Gastrocnemius medialis (tissue), 4 donors: ENCODE data around the gene BMP7. TPM values are rescaled to one million over a fixed set of nuclear protein-coding genes. Genes with fewer than 3 reads are reported as not detected.

Experiments
- ATAC-seq, 2 donors: fragments of 150-250 bp; one replicate each; pipeline ENCODE4 v1.9.1; 2016
- DNase-seq, 2 donors: peaks; one replicate each; pipeline ENCODE4 v3.0.0-alpha.2; 2019
- H3K27ac ChIP-seq, 4 donors: fragments of 200-600 bp; sonication (generic); 1 replicate in 1 of 4; 2 replicates in 3 of 4; pipeline ENCODE4 v1.5.1; 2016 to 2018; ENCODE audit warnings: mild to moderate bottlenecking in 2 of 4, moderate library complexity in 1 of 4
- H3K27me3 ChIP-seq, 3 donors: fragments of 200-600 bp; sonication (generic) in 2 of 3; 1 replicate in 1 of 3; 2 replicates in 2 of 3; pipeline versions ENCODE4 v1.5.1 to v1.6.0; 2016 to 2019; ENCODE audit warnings: mild to moderate bottlenecking in 1 of 3, moderate library complexity in 1 of 3
- H3K36me3 ChIP-seq, 2 donors: fragments of 200-600 bp; sonication (generic) in 1 of 2; one replicate each; pipeline ENCODE4 v1.5.1; 2017 to 2018
- H3K4me1 ChIP-seq, 2 donors: fragments of 200-600 bp; sonication (generic) in 1 of 2; one replicate each; pipeline ENCODE4 v1.5.1; 2016 to 2017; ENCODE audit warnings: mild to moderate bottlenecking in 2 of 2
- H3K4me3 ChIP-seq, 4 donors: fragments of 200-600 bp; sonication (generic) in 3 of 4; 1 replicate in 1 of 4; 2 replicates in 3 of 4; pipeline ENCODE4 v1.5.1; 2016 to 2019; ENCODE audit warnings: mild to moderate bottlenecking in 2 of 4
- H3K9me3 ChIP-seq, 3 donors: fragments of 200-600 bp; sonication (generic) in 2 of 3; 1 replicate in 1 of 3; 2 replicates in 2 of 3; pipeline ENCODE4 v1.5.1; 2016 to 2019
- POLR2A ChIP-seq, 2 donors: fragments of 450-650 bp; IDR thresholded peaks; one replicate each; pipeline ENCODE4 v1.6.1; 2017; ENCODE audit warnings: antibody characterized with exemption in 2 of 2, mild to moderate bottlenecking in 2 of 2, moderate library complexity in 2 of 2
- in situ Hi-C, 4 donors: fragments of 200-750 bp; cut with MboI; loops; one replicate each; pipeline versions ENCODE4 v1.15.0 to v1.8.0; 2017; ENCODE audit warnings: low sequenced_read_pairs in 4 of 4
- intact Hi-C: fragments of 100-400 bp; cut with DNase I; formaldehyde crosslinking; loops from one replicate; pipeline ENCODE4 v1.15.1; 2023; ENCODE audit warnings: low total_unique reads
- total RNA-seq, 4 donors: library from RNA; depleted of rRNA; stranded (reverse); fragments of >200 nt; gene quantifications; one replicate each; pipeline versions ENCODE4 v1.1.0 to v1.2.3, GENCODE V29; 2016
- TF ChIP-seq, protein P1 (sequence below), 5 experiments: fragments of 450-650 bp in 3 of 5; fragments of 200-600 bp in 2 of 5; sonication (generic) in 2 of 5; IDR thresholded peaks in 4 of 5; conservative IDR thresholded peaks in 1 of 5; 1 replicate in 4 of 5; 2 replicates in 1 of 5; pipeline ENCODE4 v1.5.1; 2016 to 2019; ENCODE audit warnings: antibody characterized with exemption in 5 of 5, mild to moderate bottlenecking in 3 of 5, moderate library complexity in 3 of 5

Gene BMP7
- total RNA-seq, 4 donors from 2014 or later = 0.52 TPM; not detected in 3

DNA sequence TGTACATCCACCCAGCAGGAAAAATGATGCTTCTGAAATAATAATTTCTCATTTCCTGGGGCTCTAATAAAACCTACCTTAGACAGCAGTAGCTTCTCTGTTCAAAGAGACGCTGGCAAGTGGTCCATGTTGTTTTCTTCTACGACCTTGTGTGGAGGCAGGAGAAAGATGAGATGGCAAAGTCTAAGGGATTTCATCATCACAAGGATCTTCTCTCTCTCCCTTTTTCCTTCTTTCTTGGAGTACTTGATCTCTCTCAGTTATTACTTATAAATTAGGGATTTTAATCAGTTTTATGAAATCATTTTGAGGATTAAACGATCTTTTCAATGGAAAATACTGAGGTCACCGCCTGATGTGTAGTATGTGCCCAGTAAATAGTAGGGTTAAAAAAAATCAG lies 147.5 kb downstream of the BMP7 start:
- TF ChIP-seq, protein P1, sequence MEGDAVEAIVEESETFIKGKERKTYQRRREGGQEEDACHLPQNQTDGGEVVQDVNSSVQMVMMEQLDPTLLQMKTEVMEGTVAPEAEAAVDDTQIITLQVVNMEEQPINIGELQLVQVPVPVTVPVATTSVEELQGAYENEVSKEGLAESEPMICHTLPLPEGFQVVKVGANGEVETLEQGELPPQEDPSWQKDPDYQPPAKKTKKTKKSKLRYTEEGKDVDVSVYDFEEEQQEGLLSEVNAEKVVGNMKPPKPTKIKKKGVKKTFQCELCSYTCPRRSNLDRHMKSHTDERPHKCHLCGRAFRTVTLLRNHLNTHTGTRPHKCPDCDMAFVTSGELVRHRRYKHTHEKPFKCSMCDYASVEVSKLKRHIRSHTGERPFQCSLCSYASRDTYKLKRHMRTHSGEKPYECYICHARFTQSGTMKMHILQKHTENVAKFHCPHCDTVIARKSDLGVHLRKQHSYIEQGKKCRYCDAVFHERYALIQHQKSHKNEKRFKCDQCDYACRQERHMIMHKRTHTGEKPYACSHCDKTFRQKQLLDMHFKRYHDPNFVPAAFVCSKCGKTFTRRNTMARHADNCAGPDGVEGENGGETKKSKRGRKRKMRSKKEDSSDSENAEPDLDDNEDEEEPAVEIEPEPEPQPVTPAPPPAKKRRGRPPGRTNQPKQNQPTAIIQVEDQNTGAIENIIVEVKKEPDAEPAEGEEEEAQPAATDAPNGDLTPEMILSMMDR (IDR thresholded peaks at IDR 0.05 in 4 of 5, conservative IDR thresholded peaks at IDR 0.05 in 1 of 5) = no peak
- TF ChIP-seq POLR2A (IDR thresholded peaks at IDR 0.05) = no peak
- no peak for DNase-seq
- in situ Hi-C loops (no loop called here), intact Hi-C loops (no loop called here)
- Histone ChIP-seq H3K9me3 (no peaks in the 10 kb centered on the region), H3K27me3 (no peaks in the 10 kb centered on the region), H3K27ac (no peak overlapping the region), H3K36me3 (no peaks in the 10 kb centered on the region), H3K4me1 (no peaks in the 10 kb centered on the region), H3K4me3 (no peak overlapping the region)
- ATAC-seq = no peak

Other genes with a start within 250 kb of the BMP7 start
- gene SPO11, start 63.2 kb upstream of the BMP7 start, total RNA-seq = not detected
- gene RAE1, start 84.6 kb upstream of the BMP7 start, total RNA-seq = 10 to 100 TPM; 15.8 to 35.8 (median 20.6) TPM
- gene RBM38, start 124.8 kb upstream of the BMP7 start, total RNA-seq = 100 to 1,000 TPM in 3 of 4 donors, 10 to 100 TPM in 1; 56.7 to 229 (median 177) TPM